Astrocyte (in vitro differentiated cells and primary cell): ENCODE data around the gene DNAJB1. TPM values are rescaled to one million over a fixed set of nuclear protein-coding genes. Genes with fewer than 3 reads are reported as not detected.
A peak's percentile ranks its signal among the peaks of the same experiment; 100 is the strongest.

Source experiments
- DNase-seq: peaks from one replicate; pipeline ENCODE4 v3.0.0-alpha.2; 2010; ENCODE audit warnings: low read depth
- FAIRE-seq: peaks from 2 replicates; lab custom pipeline; 2011; peaks lifted over from hg19 to GRCh38; lab: Jason Lieb, UNC
- H2AFZ ChIP-seq: 2 replicates; pipeline ENCODE4 v1.6.0; 2012; ENCODE audit warnings: low read depth, low read length, inconsistent platforms
- H3K27ac ChIP-seq: 2 replicates; pipeline ENCODE4 v1.5.1; 2011; ENCODE audit warnings: low read depth, low read length, inconsistent platforms
- H3K27me3 ChIP-seq: 2 replicates; pipeline ENCODE4 v1.6.0; 2011; ENCODE audit warnings: low read length, inconsistent platforms; ENCODE audit not compliant: insufficient read depth
- H3K36me3 ChIP-seq: 2 replicates; pipeline ENCODE4 v1.5.1; 2011; ENCODE audit warnings: low read length, inconsistent platforms; ENCODE audit not compliant: insufficient read depth
- H3K4me1 ChIP-seq: 2 replicates; pipeline ENCODE4 v1.5.1; 2011; ENCODE audit warnings: low read length, inconsistent platforms; ENCODE audit not compliant: insufficient read depth
- H3K4me2 ChIP-seq: 2 replicates; pipeline ENCODE4 v1.6.0; 2012; ENCODE audit warnings: low read length, inconsistent platforms
- H3K4me3 ChIP-seq: 2 replicates; pipeline ENCODE4 v1.5.1; 2011; ENCODE audit warnings: low read depth, mild to moderate bottlenecking, low read length, inconsistent platforms; ENCODE audit not compliant: insufficient read depth
- H3K79me2 ChIP-seq: 2 replicates; pipeline ENCODE4 v1.6.0; 2012; ENCODE audit warnings: mild to moderate bottlenecking, low read length, inconsistent platforms; ENCODE audit not compliant: insufficient read depth
- H3K9ac ChIP-seq: 2 replicates; pipeline ENCODE4 v1.6.0; 2012; ENCODE audit warnings: mild to moderate bottlenecking, low read length, inconsistent platforms
- H3K9me3 ChIP-seq: 2 replicates; pipeline ENCODE4 v1.5.1; 2012; ENCODE audit warnings: low read depth, mild to moderate bottlenecking, low read length, inconsistent platforms; ENCODE audit not compliant: insufficient read depth
- H4K20me1 ChIP-seq: 2 replicates; pipeline ENCODE4 v1.6.0; 2012; ENCODE audit warnings: low read length, inconsistent platforms; ENCODE audit not compliant: insufficient read depth
- H3K27ac Mint-ChIP-seq: one replicate; pipeline ENCODE4 v1.8.0; 2021; ENCODE audit warnings: mild to moderate bottlenecking, mixed read lengths; ENCODE audit not compliant: unreplicated experiment
- H3K27me3 Mint-ChIP-seq: one replicate; pipeline ENCODE4 v1.8.0; 2021; ENCODE audit warnings: low read depth, mixed read lengths; ENCODE audit not compliant: unreplicated experiment
- H3K36me3 Mint-ChIP-seq: one replicate; pipeline ENCODE4 v1.8.0; 2021; ENCODE audit warnings: low read depth, mixed read lengths; ENCODE audit not compliant: unreplicated experiment
- H3K4me1 Mint-ChIP-seq: one replicate; pipeline ENCODE4 v1.8.0; 2021; ENCODE audit warnings: low read depth, mixed read lengths; ENCODE audit not compliant: unreplicated experiment
- H3K4me3 Mint-ChIP-seq: one replicate; pipeline ENCODE4 v1.8.0; 2021; ENCODE audit warnings: mild to moderate bottlenecking, moderate library complexity, mixed read lengths; ENCODE audit not compliant: unreplicated experiment
- H3K9me3 Mint-ChIP-seq: one replicate; pipeline ENCODE4 v1.8.0; 2021; ENCODE audit warnings: mild to moderate bottlenecking, mixed read lengths; ENCODE audit not compliant: unreplicated experiment
- EZH2 ChIP-seq: IDR thresholded peaks from 2 replicates; pipeline ENCODE4 v1.6.1; 2012; ENCODE audit warnings: mild to moderate bottlenecking, low read length, inconsistent platforms; ENCODE audit not compliant: insufficient read depth
- total RNA-seq: library from RNA; stranded (reverse); gene quantifications from 2 replicates; pipeline ENCODE4 v1.2.1, GENCODE V29; 2021
- TF ChIP-seq, protein P1 (sequence below): IDR thresholded peaks from 2 replicates; pipeline ENCODE4 v1.5.1; 2011; ENCODE audit warnings: low read depth, mild to moderate bottlenecking, inconsistent platforms, low read length, moderate library complexity; ENCODE audit not compliant: insufficient read depth

Gene DNAJB1
- total RNA-seq, 1 donor from 2014 or later = 105 TPM

DNA sequence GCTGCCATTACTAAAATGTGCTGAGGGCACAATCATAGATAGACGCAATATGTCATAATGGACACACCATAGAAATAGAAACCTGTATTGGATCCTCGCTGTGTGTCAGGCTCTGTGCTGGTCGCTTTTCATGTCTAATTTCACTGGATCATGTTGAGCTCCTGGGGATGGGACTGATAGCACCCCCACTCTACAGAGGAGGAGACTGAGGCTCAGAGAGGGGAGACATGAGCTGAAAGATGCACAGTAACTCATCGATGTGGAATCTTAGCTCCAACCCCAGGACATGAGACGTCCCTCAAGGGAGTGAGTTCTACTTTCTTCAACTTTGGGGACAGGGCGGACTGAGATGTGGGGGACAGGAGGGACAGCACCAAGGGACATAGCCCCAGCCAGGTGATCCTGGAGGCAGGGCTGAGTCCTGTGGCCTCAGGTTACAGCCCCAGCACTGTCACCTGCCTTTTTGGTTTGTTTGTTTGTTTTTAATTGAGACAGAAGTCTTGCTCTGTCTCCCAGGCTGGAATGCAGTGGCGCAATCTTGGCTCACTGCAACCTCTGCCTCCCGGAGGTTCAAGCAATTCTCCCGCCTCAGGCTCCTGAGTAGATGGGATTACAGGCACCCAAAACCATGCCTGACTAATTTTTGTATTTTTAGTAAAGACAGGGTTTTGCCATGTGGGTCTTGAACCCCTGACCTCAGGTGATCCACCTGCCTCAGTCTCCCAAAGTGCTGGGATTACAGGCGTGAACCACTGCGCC is 15.7 kb downstream of the DNAJB1 start:
- no peak for DNase-seq
- no peak overlapping the region for H3K4me2 ChIP-seq
- H3K4me3 ChIP-seq = no peak overlapping the region
- H3K4me1 ChIP-seq = peaks cover 16% of the 10 kb centered on the region
- no peaks in the 10 kb centered on the region for H3K36me3 Mint-ChIP-seq
- H3K4me1 Mint-ChIP-seq = peaks cover 5% of the 10 kb centered on the region
- H3K27ac Mint-ChIP-seq = no peak overlapping the region
- no peak for TF ChIP-seq EZH2
- TF ChIP-seq, protein P1, sequence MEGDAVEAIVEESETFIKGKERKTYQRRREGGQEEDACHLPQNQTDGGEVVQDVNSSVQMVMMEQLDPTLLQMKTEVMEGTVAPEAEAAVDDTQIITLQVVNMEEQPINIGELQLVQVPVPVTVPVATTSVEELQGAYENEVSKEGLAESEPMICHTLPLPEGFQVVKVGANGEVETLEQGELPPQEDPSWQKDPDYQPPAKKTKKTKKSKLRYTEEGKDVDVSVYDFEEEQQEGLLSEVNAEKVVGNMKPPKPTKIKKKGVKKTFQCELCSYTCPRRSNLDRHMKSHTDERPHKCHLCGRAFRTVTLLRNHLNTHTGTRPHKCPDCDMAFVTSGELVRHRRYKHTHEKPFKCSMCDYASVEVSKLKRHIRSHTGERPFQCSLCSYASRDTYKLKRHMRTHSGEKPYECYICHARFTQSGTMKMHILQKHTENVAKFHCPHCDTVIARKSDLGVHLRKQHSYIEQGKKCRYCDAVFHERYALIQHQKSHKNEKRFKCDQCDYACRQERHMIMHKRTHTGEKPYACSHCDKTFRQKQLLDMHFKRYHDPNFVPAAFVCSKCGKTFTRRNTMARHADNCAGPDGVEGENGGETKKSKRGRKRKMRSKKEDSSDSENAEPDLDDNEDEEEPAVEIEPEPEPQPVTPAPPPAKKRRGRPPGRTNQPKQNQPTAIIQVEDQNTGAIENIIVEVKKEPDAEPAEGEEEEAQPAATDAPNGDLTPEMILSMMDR = no peak
- FAIRE-seq = no peak
- no peak overlapping the region for H3K9ac ChIP-seq
- no peak overlapping the region for H2AFZ ChIP-seq
- H4K20me1 ChIP-seq = no peaks in the 10 kb centered on the region
- H3K27ac ChIP-seq = no peak overlapping the region
- no peaks in the 10 kb centered on the region for H3K36me3 ChIP-seq
- no peaks in the 10 kb centered on the region for H3K27me3 Mint-ChIP-seq
- H3K9me3 Mint-ChIP-seq = no peaks in the 10 kb centered on the region
- H3K79me2 ChIP-seq = no peaks in the 10 kb centered on the region
- peak overlapping the region; percentile 27 for H3K4me3 Mint-ChIP-seq
- no peaks in the 10 kb centered on the region for H3K9me3 ChIP-seq
- no peaks in the 10 kb centered on the region for H3K27me3 ChIP-seq

DNA sequence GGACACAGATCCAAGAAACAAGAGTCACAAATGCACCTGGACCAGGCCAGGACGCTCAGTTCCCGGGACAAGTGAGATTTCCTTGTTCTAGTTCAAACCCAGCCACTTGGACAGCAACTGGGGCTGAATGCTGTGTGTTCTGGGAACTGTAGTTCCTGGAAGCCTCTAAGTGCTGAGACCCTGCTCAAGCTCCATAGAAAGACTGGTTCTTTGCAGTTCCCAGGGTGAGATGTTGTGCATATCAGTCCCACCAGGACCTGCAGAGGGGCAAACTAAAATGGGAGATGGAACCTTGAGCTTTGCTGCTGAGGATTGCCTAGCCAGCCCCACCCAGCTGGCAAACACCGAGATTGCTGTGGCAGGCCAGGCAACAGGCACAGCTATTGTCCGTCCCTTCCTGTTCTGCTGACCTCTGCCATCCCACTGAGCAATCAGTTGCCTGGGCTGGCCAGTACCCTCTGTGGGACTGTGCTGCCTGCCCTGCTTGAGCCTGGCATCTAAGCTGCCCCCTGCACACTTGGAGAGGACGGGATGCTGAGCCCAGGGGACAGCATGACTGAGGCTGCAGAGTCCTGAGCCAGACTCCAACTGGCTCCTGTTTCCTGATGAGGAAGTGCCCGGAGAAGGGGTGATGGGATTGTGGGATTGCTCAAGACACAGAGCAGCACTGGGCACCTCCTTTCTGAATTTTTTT is 20.8 kb downstream of the DNAJB1 start:
- no peak for FAIRE-seq
- Mint-ChIP-seq H3K36me3 (peaks cover 5% of the 10 kb centered on the region), H3K27ac (no peak overlapping the region), H3K9me3 (no peaks in the 10 kb centered on the region), H3K4me1 (peaks cover 11% of the 10 kb centered on the region), H3K4me3 (peak overlapping the region; percentile 73), H3K27me3 (no peaks in the 10 kb centered on the region)
- no peaks in the 10 kb centered on the region for H3K27me3 ChIP-seq
- peaks cover 27% of the 10 kb centered on the region for H4K20me1 ChIP-seq
- no peak for DNase-seq
- no peak overlapping the region for H3K9ac ChIP-seq
- no peak overlapping the region for H3K27ac ChIP-seq
- peaks cover 16% of the 10 kb centered on the region for H3K4me1 ChIP-seq
- no peak overlapping the region for H3K4me3 ChIP-seq
- no peak overlapping the region for H2AFZ ChIP-seq
- peaks cover 33% of the 10 kb centered on the region for H3K79me2 ChIP-seq
- H3K36me3 ChIP-seq = no peaks in the 10 kb centered on the region
- no peak overlapping the region for H3K4me2 ChIP-seq
- TF ChIP-seq, protein P1 = no peak
- TF ChIP-seq EZH2 = no peak
- no peaks in the 10 kb centered on the region for H3K9me3 ChIP-seq

DNA sequence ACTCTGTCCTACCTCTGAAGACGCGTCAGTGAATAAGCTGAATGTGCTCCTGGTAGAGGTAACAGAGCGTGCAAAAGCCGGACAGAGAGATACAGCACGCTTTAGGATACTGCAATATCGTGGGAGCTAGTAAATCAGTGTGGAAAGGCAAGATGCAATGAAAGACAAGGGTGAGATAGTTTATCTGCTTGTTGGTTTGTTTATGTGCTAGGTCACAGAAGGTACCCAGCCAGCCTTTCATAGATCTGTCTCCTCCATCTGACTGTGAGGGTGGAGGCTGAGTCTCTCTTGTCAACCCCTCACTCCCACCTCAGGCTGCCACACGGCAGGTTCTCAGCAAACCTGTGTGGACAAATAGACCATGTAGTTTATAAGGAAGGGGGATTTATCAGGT is 21.4 kb downstream of the DNAJB1 start:
- peaks cover 37% of the 10 kb centered on the region for H3K79me2 ChIP-seq
- H3K27ac ChIP-seq = no peak overlapping the region
- TF ChIP-seq EZH2 = no peak
- TF ChIP-seq, protein P1 = no peak
- peak overlapping the region; percentile 20 for H3K27ac Mint-ChIP-seq
- H3K27me3 Mint-ChIP-seq = no peaks in the 10 kb centered on the region
- no peaks in the 10 kb centered on the region for H3K27me3 ChIP-seq
- no peaks in the 10 kb centered on the region for H3K9me3 ChIP-seq
- H4K20me1 ChIP-seq = peaks cover 28% of the 10 kb centered on the region
- no peaks in the 10 kb centered on the region for H3K9me3 Mint-ChIP-seq
- H3K4me1 Mint-ChIP-seq = peaks cover 11% of the 10 kb centered on the region
- FAIRE-seq = no peak
- peak overlapping the region; percentile 73 for H3K4me3 Mint-ChIP-seq
- peak overlapping the region; percentile 82 for H3K4me2 ChIP-seq
- H3K4me1 ChIP-seq = peaks cover 16% of the 10 kb centered on the region
- H3K36me3 ChIP-seq = no peaks in the 10 kb centered on the region
- peaks cover 5% of the 10 kb centered on the region for H3K36me3 Mint-ChIP-seq
- H3K9ac ChIP-seq = peak overlapping the region; percentile 43
- H2AFZ ChIP-seq = peak overlapping the region; percentile 60
- H3K4me3 ChIP-seq = peak overlapping the region; percentile 49
- no peak for DNase-seq
